GM20000 (cell line): Measurements from ENCODE around the gene SEC14L1.

Experiments used
- DNase-seq: peaks from one replicate; pipeline ENCODE4 v3.0.0; 2012; ENCODE audit warnings: low spot score
- TF ChIP-seq, protein P1 (sequence below): IDR thresholded peaks from 2 replicates; pipeline ENCODE4 v1.5.1; 2012; ENCODE audit warnings: mild to moderate bottlenecking, control low read depth; ENCODE audit errors: extremely low read depth, missing control alignments

Gene SEC14L1

DNA sequence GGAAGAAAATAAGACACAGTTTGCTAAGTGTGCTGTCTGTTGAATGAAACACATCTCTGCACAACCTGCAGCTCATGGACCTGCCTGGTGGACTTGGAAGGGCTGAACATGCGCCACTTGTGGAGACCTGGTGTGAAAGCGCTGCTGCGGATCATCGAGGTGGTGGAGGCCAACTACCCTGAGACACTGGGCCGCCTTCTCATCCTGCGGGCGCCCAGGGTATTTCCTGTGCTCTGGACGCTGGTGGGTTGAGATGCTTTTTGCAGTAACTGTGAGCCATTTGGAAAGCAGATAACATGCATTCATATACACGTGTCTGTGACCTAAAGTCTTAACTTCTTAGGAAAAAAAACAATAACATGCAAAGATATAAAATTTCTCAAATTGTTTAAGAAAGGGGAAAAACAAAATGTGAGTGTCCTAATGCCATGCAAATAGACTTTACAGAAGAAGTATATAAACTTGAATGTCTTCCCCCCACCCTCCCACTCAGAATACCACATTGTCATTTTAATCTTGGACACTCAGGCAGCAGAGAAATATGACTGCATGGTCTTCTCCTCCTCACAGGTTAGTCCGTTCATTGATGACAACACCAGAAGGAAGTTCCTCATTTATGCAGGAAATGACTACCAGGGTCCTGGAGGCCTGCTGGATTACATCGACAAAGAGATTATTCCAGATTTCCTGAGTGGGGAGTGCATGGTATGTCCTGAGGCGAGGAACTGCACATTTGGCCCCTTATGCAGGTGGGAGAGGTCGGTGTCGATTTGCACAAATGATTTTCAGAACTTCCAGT, 65.6 kb downstream of the SEC14L1 start:
- no peak for DNase-seq
- TF ChIP-seq, protein P1, sequence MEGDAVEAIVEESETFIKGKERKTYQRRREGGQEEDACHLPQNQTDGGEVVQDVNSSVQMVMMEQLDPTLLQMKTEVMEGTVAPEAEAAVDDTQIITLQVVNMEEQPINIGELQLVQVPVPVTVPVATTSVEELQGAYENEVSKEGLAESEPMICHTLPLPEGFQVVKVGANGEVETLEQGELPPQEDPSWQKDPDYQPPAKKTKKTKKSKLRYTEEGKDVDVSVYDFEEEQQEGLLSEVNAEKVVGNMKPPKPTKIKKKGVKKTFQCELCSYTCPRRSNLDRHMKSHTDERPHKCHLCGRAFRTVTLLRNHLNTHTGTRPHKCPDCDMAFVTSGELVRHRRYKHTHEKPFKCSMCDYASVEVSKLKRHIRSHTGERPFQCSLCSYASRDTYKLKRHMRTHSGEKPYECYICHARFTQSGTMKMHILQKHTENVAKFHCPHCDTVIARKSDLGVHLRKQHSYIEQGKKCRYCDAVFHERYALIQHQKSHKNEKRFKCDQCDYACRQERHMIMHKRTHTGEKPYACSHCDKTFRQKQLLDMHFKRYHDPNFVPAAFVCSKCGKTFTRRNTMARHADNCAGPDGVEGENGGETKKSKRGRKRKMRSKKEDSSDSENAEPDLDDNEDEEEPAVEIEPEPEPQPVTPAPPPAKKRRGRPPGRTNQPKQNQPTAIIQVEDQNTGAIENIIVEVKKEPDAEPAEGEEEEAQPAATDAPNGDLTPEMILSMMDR: no peak

DNA sequence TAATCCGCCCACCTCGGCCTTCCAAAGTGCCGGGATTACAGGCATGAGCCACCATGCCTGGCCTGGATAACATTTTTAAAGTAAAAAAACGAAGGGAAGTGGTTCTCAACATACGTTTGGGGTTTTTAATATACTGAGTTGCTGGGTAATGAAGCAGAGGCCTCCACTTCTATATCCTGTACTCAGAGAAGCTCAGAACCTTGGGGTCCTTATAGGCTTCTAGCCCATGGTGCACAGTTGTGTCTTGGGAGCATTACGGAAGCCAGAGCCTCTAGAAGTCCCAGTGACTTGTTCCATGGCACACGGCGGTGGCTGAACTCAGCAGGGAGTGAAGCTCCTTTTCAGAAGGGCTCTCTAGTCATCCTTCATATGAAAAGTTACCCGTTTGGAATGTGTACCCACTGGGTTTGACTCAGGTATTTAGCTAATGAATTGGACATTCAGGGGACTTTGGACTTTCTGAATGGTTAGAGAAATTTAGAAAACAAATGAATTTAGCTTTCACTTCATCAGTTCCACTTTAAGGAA, 67.0 kb downstream of the SEC14L1 start:
- DNase-seq: no peak
- TF ChIP-seq, protein P1: no peak

DNA sequence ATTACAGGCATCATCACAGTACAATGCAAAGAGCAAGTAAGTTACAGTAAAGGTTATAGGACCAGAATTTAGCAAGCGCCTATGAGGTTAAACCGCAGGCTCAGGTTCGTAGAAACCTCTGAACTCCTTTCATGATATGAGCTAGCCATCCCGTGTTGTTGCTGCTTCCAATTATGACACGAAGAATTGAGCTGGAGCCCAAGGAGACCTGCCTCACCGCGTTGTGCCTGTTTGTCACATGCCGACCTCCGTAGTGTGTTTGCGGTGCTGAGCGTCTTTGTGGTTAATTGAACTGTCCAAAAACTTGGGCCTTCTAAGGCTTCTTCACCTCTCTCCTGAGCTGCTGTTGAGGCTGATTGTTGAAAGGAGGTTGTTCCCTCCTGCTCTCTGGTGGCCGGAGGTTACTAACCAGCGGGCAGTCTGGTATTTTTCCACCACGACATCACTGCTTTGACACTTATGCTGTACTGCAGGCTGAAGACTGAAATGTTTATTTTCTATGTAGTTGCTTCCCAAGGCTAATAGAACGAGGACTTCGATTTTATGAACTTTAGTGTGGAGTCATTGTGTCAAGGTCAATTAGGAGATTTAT, 67.5 kb downstream of the SEC14L1 start:
- no peak for DNase-seq
- TF ChIP-seq, protein P1: no peak

DNA sequence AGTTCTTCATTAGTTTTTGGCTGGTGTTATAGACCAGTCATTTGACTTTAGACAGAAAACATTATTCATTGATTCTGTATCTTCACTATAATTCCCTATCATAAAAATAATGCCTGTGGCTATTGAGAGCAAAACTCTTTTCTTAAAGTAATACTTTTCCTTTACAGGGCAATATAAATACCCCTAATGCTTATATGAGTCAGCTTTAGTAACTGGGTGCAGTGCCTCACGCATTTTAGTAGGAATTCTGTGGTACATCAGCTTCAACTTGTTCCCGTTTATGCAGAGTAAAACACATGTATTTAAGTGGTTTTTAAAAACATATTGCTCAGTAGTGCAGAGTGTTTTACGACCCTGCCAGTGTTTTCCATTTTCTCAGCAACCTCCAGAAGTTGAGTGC, 68.1 kb downstream of the SEC14L1 start:
- TF ChIP-seq, protein P1: no peak
- DNase-seq: no peak

DNA sequence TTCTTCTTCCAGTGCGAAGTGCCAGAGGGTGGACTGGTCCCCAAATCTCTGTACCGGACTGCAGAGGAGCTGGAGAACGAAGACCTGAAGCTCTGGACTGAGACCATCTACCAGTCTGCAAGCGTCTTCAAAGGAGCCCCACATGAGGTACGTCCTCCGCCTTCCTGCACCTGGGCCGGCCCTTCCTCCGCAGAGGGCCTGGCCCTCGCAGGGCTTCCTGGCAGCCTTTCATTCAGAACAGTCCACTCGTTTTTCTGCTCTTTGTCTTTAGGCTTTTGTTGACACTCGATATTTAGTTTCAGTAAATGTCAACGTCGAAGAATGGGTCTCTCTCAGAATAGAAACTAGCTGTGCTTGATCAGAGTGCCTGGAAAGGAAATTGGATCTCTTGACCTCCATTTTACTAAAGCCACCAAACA, 68.6 kb downstream of the SEC14L1 start:
- DNase-seq: no peak
- TF ChIP-seq, protein P1: no peak

DNA sequence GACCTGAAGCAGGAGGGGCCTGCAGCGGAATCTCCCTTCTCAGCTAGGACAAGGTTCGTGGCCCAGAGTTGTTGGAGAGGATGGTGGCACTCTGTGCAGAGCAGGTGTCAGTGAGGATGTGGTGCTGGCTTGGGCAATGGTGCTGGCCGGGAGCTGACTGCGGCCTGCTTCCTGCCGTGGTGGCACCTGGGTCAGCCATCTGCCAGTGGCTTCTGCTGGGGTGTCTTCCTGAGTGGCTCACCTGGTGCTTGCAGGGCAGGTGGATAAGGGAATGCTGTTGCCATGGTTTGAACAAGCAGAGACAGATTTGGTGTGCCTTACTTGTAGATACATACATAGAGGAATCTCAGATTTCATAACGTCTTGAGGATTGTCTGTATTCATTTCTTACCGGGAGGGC, 69.6 kb downstream of the SEC14L1 start:
- TF ChIP-seq, protein P1: no peak
- DNase-seq: no peak

DNA sequence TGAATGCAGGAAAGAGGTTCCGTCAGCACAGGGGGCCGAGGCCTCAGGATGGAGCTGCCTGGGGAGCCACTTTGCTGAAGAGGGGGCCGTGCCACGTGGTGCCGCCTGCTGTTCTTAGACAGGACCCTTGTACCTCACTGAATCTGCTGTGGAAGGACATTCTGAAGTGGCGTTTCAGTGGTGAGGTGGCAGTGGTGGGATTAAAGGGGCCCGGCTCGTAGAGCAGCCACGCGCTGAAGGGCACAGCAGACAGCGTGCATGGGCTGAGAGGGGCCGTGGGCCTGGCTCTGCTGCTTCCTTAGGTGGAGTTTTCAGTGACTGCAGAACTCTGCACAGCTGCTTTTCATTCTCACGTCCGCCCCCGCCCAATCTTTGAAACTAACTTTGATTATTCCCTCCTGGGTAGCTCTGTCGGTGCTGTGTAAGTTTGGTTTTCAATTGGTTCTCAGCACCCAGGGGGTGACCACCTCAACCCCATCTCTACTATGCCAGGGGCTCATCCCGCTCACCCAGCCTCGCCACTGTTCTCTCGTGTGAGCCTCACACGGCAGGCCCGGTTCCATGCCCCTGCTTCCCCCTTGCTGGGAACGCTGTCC, 70.3 kb downstream of the SEC14L1 start:
- DNase-seq: no peak
- TF ChIP-seq, protein P1: no peak
